DMS79 treated with DMSO at 0.1 percent for 48 hours (cell line): Measurements from ENCODE around the gene PPP1R3C.
A peak's percentile ranks its signal among the peaks of the same experiment; 100 is the strongest.

Experiments
- DNase-seq: peaks from one replicate; lab custom pipeline; 2025; lab: John Stamatoyannopoulos, UW

The PPP1R3C gene

GRCh38 chr10:91601212-91601611 lies 31.7 kb downstream of the PPP1R3C start:
- DNase-seq = no peak

GRCh38 chr10:91598211-91598977 lies 34.5 kb downstream of the PPP1R3C start:
- DNase-seq = no peak

GRCh38 chr10:91597197-91597881 lies 35.5 kb downstream of the PPP1R3C start:
- DNase-seq = peak; percentile 45

GRCh38 chr10:91596825-91597196 lies 36.1 kb downstream of the PPP1R3C start:
- peak; percentile 33 for DNase-seq

GRCh38 chr10:91593834-91594233 lies 39.0 kb downstream of the PPP1R3C start:
- DNase-seq = no peak

- DNase-seq = no peak
Observed at GRCh38 chr10:91593366-91593765, 39.5 kb downstream of the PPP1R3C start.

GRCh38 chr10:91592266-91592975 lies 40.5 kb downstream of the PPP1R3C start:
- no peak for DNase-seq

- DNase-seq = no peak
Observed at GRCh38 chr10:91591797-91592174, 41.1 kb downstream of the PPP1R3C start.

- DNase-seq = no peak
Observed at GRCh38 chr10:91590904-91591796, 41.7 kb downstream of the PPP1R3C start.

- no peak for DNase-seq
Observed at GRCh38 chr10:91590142-91590903, 42.5 kb downstream of the PPP1R3C start.

GRCh38 chr10:91589658-91590035 lies 43.2 kb downstream of the PPP1R3C start:
- no peak for DNase-seq

GRCh38 chr10:91589015-91589657 lies 43.7 kb downstream of the PPP1R3C start:
- DNase-seq = no peak

GRCh38 chr10:91587710-91588638 lies 44.9 kb downstream of the PPP1R3C start:
- DNase-seq = no peak

GRCh38 chr10:91582153-91582554 lies 50.7 kb downstream of the PPP1R3C start:
- no peak for DNase-seq

GRCh38 chr10:91579329-91579985 lies 53.4 kb downstream of the PPP1R3C start:
- no peak for DNase-seq
